ENCODE data around the gene FSTL1. TPM values are rescaled to one million over a fixed set of nuclear protein-coding genes. Genes with fewer than 3 reads are reported as not detected.
"Not testable (repeated sequence)": the region's sequence is repeated elsewhere in the genome, so short reads cannot be mapped to it uniquely, and the experiment has no call there.

The FSTL1 gene
- total RNA-seq, 1 donor from 2014 or later = 142 TPM

DNA sequence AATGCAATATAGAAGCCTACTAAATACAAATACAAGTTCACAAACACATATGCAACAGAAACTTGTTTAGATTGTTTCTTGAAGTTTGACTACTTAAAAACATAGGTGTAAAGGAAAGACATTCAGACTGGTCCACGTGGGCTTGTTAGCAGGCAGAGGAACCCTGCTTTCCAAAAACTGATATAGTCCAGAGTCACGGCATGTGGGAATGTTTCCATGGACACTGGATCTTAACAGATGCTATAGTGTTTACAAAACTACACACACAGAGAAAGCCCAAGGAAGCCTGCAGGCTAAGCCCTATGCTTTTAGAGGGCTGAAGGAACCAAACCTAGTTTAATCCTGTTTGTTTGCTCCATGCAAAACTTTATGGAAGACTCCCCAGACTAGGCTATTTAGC, 56.4 kb downstream of the FSTL1 start:
- Histone ChIP-seq H3K36me3 (ENCODE audit: control insufficient read depth, insufficient read depth, low read length) (peaks cover 5% of the 10 kb centered on the region), H3K4me3 (ENCODE audit: low read depth, low read length) (no peak overlapping the region), H3K27me3 (ENCODE audit: control insufficient read depth, insufficient read depth, low read length) (no peaks in the 10 kb centered on the region)
- no peak for DNase-seq (ENCODE audit: low read depth)
- TF ChIP-seq, protein P1, sequence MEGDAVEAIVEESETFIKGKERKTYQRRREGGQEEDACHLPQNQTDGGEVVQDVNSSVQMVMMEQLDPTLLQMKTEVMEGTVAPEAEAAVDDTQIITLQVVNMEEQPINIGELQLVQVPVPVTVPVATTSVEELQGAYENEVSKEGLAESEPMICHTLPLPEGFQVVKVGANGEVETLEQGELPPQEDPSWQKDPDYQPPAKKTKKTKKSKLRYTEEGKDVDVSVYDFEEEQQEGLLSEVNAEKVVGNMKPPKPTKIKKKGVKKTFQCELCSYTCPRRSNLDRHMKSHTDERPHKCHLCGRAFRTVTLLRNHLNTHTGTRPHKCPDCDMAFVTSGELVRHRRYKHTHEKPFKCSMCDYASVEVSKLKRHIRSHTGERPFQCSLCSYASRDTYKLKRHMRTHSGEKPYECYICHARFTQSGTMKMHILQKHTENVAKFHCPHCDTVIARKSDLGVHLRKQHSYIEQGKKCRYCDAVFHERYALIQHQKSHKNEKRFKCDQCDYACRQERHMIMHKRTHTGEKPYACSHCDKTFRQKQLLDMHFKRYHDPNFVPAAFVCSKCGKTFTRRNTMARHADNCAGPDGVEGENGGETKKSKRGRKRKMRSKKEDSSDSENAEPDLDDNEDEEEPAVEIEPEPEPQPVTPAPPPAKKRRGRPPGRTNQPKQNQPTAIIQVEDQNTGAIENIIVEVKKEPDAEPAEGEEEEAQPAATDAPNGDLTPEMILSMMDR (IDR thresholded peaks at IDR 0.05; ENCODE audit: insufficient read depth, low read length, poor library complexity, severe bottlenecking) = no peak

DNA sequence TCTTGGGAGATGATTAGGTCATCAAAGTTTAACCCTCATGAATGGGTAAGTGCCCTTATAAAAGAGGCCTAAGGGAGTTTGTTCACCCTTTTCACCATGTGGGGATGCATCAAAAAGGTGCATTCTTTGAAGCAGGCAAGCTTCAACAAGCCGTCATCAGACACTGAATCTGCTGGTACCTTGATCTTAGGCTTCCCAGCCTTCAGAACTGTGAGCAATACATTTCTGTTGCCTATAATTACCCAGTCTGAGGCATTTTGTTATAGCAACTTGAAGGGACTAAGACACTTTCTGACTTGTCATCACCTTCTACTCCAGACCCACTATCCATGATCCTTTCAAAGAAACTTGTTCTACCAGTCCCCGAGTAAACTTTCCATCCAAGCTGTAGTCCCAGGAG, 57.0 kb downstream of the FSTL1 start:
- no peaks in the 10 kb centered on the region for H3K27me3 ChIP-seq (ENCODE audit: control insufficient read depth, insufficient read depth, low read length)
- TF ChIP-seq, protein P1 (IDR thresholded peaks at IDR 0.05; ENCODE audit: insufficient read depth, low read length, poor library complexity, severe bottlenecking) = no peak
- DNase-seq (ENCODE audit: low read depth) = no peak
- H3K4me3 ChIP-seq (ENCODE audit: low read depth, low read length) = no peak overlapping the region
- H3K36me3 ChIP-seq (ENCODE audit: control insufficient read depth, insufficient read depth, low read length) = peaks cover 4% of the 10 kb centered on the region

DNA sequence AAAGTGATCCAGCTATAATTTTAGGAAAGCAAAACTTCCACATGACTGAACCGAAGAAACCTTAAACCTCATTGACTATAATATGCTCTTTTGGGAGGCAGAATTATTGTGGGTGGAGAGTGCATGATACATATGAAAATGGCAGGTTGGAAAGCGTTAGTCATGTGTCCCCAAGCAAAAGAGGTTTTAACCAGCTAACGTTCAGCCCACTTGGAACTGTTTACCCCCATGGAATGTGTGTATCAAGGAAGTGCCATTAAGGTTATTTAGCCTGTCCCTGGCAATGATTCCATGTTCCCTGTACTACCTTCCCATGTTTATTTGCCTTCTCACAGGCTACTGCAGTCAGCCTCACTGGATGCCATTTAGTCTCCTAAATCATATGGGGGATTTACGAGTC, 57.5 kb downstream of the FSTL1 start:
- DNase-seq (ENCODE audit: low read depth) = no peak
- H3K27me3 ChIP-seq (ENCODE audit: control insufficient read depth, insufficient read depth, low read length) = no peaks in the 10 kb centered on the region
- TF ChIP-seq, protein P1 (IDR thresholded peaks at IDR 0.05; ENCODE audit: insufficient read depth, low read length, poor library complexity, severe bottlenecking) = no peak
- no peak overlapping the region for H3K4me3 ChIP-seq (ENCODE audit: low read depth, low read length)
- H3K36me3 ChIP-seq (ENCODE audit: control insufficient read depth, insufficient read depth, low read length) = peaks cover 4% of the 10 kb centered on the region

DNA sequence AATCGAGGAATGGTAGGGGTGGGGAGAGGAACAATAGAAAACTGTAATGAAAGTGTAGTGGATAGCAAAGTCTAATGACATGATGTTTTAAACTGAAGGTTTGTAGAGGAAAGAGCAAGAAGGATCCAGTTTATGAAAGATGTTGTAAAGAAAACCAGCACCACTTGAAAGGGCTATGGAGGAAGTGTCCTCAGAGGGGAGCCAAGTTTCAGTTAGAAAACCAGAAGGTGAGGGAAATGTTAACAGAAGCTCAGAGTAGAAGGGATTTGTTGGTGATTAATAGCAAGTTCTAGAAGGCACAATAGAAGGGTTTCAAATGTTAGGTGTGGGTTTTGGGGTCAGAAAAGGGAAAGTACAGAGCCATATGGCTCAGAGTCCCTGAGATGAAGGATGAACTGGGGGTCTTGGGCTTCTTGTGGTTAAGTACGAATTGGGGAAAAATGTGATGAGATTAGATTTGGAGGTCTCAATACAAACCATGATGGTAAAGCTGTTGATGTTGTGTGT, 67.8 kb downstream of the FSTL1 start:
- Histone ChIP-seq H3K4me3 (ENCODE audit: low read depth, low read length) (no peak overlapping the region), H3K27me3 (ENCODE audit: control insufficient read depth, insufficient read depth, low read length) (no peaks in the 10 kb centered on the region), H3K36me3 (ENCODE audit: control insufficient read depth, insufficient read depth, low read length) (no peaks in the 10 kb centered on the region)
- TF ChIP-seq, protein P1 (IDR thresholded peaks at IDR 0.05; ENCODE audit: insufficient read depth, low read length, poor library complexity, severe bottlenecking) = no peak
- DNase-seq (ENCODE audit: low read depth) = no peak

DNA sequence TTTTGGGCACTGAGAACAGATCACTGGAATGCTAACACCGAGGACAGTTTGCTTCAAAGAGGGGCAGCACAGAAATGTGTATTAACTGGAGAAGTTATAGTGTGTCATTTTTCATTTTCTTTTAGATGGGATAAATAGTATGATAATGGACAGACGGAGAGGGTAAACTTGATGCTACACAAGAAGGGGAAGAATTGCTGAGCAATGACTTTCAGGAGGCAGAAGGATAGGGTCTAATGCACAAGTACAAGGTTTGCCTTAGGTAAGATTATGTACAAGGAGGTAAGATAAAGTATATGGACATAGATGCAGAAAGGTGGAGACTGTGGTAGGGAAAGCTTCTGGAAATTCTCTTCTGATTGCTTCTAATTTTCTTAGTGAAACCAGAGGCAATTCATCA, 69.3 kb downstream of the FSTL1 start:
- Histone ChIP-seq H3K4me3 (ENCODE audit: low read depth, low read length) (no peak overlapping the region), H3K27me3 (ENCODE audit: control insufficient read depth, insufficient read depth, low read length) (no peaks in the 10 kb centered on the region), H3K36me3 (ENCODE audit: control insufficient read depth, insufficient read depth, low read length) (no peaks in the 10 kb centered on the region)
- no peak for DNase-seq (ENCODE audit: low read depth)
- TF ChIP-seq, protein P1 (IDR thresholded peaks at IDR 0.05; ENCODE audit: insufficient read depth, low read length, poor library complexity, severe bottlenecking) = no peak

DNA sequence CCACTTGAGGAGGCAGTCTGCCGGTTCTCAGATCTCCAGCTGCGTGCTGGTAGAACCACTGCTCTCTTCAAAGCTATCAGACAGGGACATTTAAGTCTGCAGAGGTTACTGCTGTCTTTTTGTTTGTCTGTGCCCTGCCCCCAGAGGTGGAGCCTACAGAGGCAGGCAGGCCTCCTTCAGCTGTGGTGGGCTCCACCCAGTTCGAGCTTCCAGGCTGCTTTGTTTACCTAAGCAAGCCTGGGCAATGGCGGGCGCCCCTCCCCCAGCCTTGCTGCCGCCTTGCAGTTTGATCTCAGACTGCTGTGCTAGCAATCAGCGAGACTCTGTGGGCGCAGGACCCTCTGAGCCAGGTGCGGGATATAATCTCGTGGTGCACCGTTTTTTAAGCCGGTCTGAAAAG, 72.8 kb downstream of the FSTL1 start:
- H3K36me3 ChIP-seq (ENCODE audit: control insufficient read depth, insufficient read depth, low read length); DNase-seq (ENCODE audit: low read depth); H3K4me3 ChIP-seq (ENCODE audit: low read depth, low read length); H3K27me3 ChIP-seq (ENCODE audit: control insufficient read depth, insufficient read depth, low read length): not testable (repeated sequence)

Data from kidney epithelial cell (primary cell).